ENCODE measurements around the gene TH.

- no peak for TF ChIP-seq CTCF (IDR thresholded peaks at IDR 0.05)
- no peak for TF ChIP-seq EP300 (IDR thresholded peaks at IDR 0.05)
- no peak for TF ChIP-seq POLR2A (IDR thresholded peaks at IDR 0.05)
Measured at GRCh38 chr11:2173761-2174160, 2.1 kb upstream of the TH start.

Measured in suprapubic skin (tissue), 3 donors.